Fibroblast of lung (primary cell): ENCODE data around the gene SLC6A9. TPM values are rescaled to one million over a fixed set of nuclear protein-coding genes. Genes with fewer than 3 reads are reported as not detected.

ENCODE experiments used
- DNase-seq, 2 donors: peaks; one replicate each; pipeline versions ENCODE4 v3.0.0 to v3.0.0-alpha.2; 2010; ENCODE audit warnings: low read depth in 2 of 2
- H2AFZ ChIP-seq: 2 replicates; pipeline ENCODE4 v1.5.1; 2012; ENCODE audit warnings: low read length, control low read depth, inconsistent platforms
- H3K27ac ChIP-seq: 2 replicates; pipeline ENCODE4 v1.5.1; 2011; ENCODE audit warnings: low read length, control low read depth; ENCODE audit not compliant: insufficient read depth
- H3K27me3 ChIP-seq: 2 replicates; pipeline ENCODE4 v1.5.1; 2011; ENCODE audit warnings: mild to moderate bottlenecking, low read length; ENCODE audit not compliant: control insufficient read depth, insufficient read depth
- H3K36me3 ChIP-seq: 2 replicates; pipeline ENCODE4 v1.5.1; 2011; ENCODE audit warnings: low read length; ENCODE audit not compliant: control insufficient read depth, insufficient read depth
- H3K4me1 ChIP-seq: 2 replicates; pipeline ENCODE4 v1.5.1; 2011; ENCODE audit warnings: low read length; ENCODE audit not compliant: control insufficient read depth, insufficient read depth; ENCODE audit errors: extremely low read depth
- H3K4me2 ChIP-seq: 2 replicates; pipeline ENCODE4 v1.5.1; 2011; ENCODE audit warnings: low read length, control low read depth; ENCODE audit not compliant: insufficient read depth; ENCODE audit errors: extremely low read depth
- H3K4me3 ChIP-seq, 4 experiments: fragments of 200-600 bp in 1 of 4; sonication (generic) in 1 of 4; replicated peaks in 1 of 4; 2 replicates each; pipeline ENCODE4 v1.5.1; 2011 to 2016; ENCODE audit warnings: low read length in 4 of 4, low read depth in 3 of 4, mild to moderate bottlenecking in 3 of 4, control low read depth in 2 of 4, inconsistent platforms in 1 of 4, mixed read lengths in 1 of 4; ENCODE audit not compliant: insufficient read depth in 1 of 4; ENCODE audit errors: control extremely low read depth in 1 of 4
- H3K79me2 ChIP-seq: 2 replicates; pipeline ENCODE4 v1.5.1; 2012; ENCODE audit warnings: mild to moderate bottlenecking, low read length, inconsistent platforms; ENCODE audit not compliant: control insufficient read depth, insufficient read depth
- H3K9ac ChIP-seq: 2 replicates; pipeline ENCODE4 v1.5.1; 2011; ENCODE audit warnings: mild to moderate bottlenecking, low read length, control low read depth; ENCODE audit not compliant: insufficient read depth
- H3K9me3 ChIP-seq: 2 replicates; pipeline ENCODE4 v1.5.1; 2012; ENCODE audit warnings: low read depth, low read length; ENCODE audit not compliant: control insufficient read depth, insufficient read depth
- H4K20me1 ChIP-seq: 2 replicates; pipeline ENCODE4 v1.5.1; 2011; ENCODE audit warnings: low read length; ENCODE audit not compliant: control insufficient read depth, insufficient read depth; ENCODE audit errors: extremely low read depth
- CTCF ChIP-seq, 2 donors: IDR thresholded peaks in 1 of 2; conservative IDR thresholded peaks in 1 of 2; 1 replicate in 1 of 2; 2 replicates in 1 of 2; pipeline ENCODE4 v1.5.1; 2011 to 2012; ENCODE audit warnings: low read length in 2 of 2, control low read depth in 1 of 2, inconsistent platforms in 1 of 2, low read depth in 1 of 2, mild to moderate bottlenecking in 1 of 2
- EZH2 ChIP-seq: IDR thresholded peaks from 2 replicates; pipeline ENCODE4 v1.5.1; 2012; ENCODE audit warnings: low read length, control low read depth, mild to moderate bottlenecking; ENCODE audit errors: missing control alignments
- polyA plus RNA-seq, 2 donors: library from polyadenylated mRNA; depleted of rRNA in 1 of 2; stranded (reverse) in 1 of 2; unstranded in 1 of 2; fragments of >200 nt; gene quantifications; 2 replicates each; pipeline ENCODE4 v1.2.1, GENCODE V29; 2011 to 2012; ENCODE audit warnings: missing spikeins in 1 of 2
- total RNA-seq: library from RNA; depleted of rRNA; stranded (reverse); fragments of >200 nt; gene quantifications from 2 replicates; pipeline ENCODE4 v1.2.1, GENCODE V29; 2014

Gene SLC6A9
- total and polyA plus RNA-seq, 2 donors (not counting 1 experiment from before 2014, with no cell fraction given), result 3.4 to 19.5 TPM

DNA sequence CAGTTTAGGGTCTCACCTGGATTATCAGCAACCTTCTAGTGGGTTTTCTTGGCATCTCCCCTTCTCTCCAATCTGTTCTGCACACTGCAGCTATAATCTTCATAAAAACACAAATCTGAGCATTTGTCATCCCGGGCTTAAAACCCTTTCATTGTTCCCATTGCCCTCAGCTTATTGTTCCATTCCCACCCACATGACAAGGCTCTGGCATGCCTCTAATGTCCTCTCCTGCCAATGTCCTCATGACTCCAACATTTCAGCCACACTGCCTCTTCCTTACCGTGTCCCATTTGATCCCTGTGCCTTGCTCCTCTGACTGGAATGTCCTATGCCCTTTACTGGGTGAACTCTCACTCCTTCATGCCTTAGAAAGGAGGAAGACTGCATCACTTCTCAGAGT is 68.9 kb downstream of the SLC6A9 start:
- Histone ChIP-seq H3K27ac (no peak overlapping the region), H3K9ac (no peak overlapping the region), H2AFZ (no peak overlapping the region), H3K4me2 (no peak overlapping the region), H3K79me2 (no peaks in the 10 kb centered on the region), H3K4me1 (no peaks in the 10 kb centered on the region), H3K9me3 (no peaks in the 10 kb centered on the region), H3K4me3 (no peak overlapping the region), H4K20me1 (no peaks in the 10 kb centered on the region), H3K36me3 (peaks cover 17% of the 10 kb centered on the region), H3K27me3 (no peaks in the 10 kb centered on the region)
- DNase-seq, result no peak
- no peak for TF ChIP-seq CTCF (conservative IDR thresholded peaks at IDR 0.05 in 1 of 2, IDR thresholded peaks at IDR 0.05 in 1 of 2; ENCODE audit: low read depth in 1 of 2, low read length in 2 of 2)
- no peak for TF ChIP-seq EZH2

- no peak overlapping the region for H3K27ac ChIP-seq
- no peaks in the 10 kb centered on the region for H3K9me3 ChIP-seq
- no peak overlapping the region for H3K4me2 ChIP-seq
- H3K4me1 ChIP-seq, result no peaks in the 10 kb centered on the region
- no peak overlapping the region for H3K4me3 ChIP-seq
- no peaks in the 10 kb centered on the region for H3K27me3 ChIP-seq
- H3K79me2 ChIP-seq, result no peaks in the 10 kb centered on the region
- TF ChIP-seq EZH2 (no peak), CTCF (conservative IDR thresholded peaks at IDR 0.05 in 1 of 2, IDR thresholded peaks at IDR 0.05 in 1 of 2; ENCODE audit: low read depth in 1 of 2, low read length in 2 of 2) (no peak)
- no peaks in the 10 kb centered on the region for H4K20me1 ChIP-seq
- no peak for DNase-seq
- H3K9ac ChIP-seq, result no peak overlapping the region
- peaks cover 20% of the 10 kb centered on the region for H3K36me3 ChIP-seq
- no peak overlapping the region for H2AFZ ChIP-seq
Measured at GRCh38 chr1:43961692-43962091, 69.6 kb downstream of the SLC6A9 start.

- Histone ChIP-seq H4K20me1 (no peaks in the 10 kb centered on the region), H3K27me3 (no peaks in the 10 kb centered on the region), H3K36me3 (peaks cover 20% of the 10 kb centered on the region), H3K4me1 (no peaks in the 10 kb centered on the region), H3K9me3 (no peaks in the 10 kb centered on the region), H3K27ac (no peak overlapping the region), H2AFZ (no peak overlapping the region), H3K4me2 (no peak overlapping the region), H3K4me3 (no peak overlapping the region), H3K9ac (no peak overlapping the region), H3K79me2 (no peaks in the 10 kb centered on the region)
- no peak for DNase-seq
- no peak for TF ChIP-seq CTCF (conservative IDR thresholded peaks at IDR 0.05 in 1 of 2, IDR thresholded peaks at IDR 0.05 in 1 of 2; ENCODE audit: low read depth in 1 of 2, low read length in 2 of 2)
Measured at GRCh38 chr1:43960798-43961197, 70.5 kb downstream of the SLC6A9 start.
